Omental fat pad (tissue), 4 donors: ENCODE measurements around the gene CT47A1. TPM values are rescaled to one million over a fixed set of nuclear protein-coding genes. Genes with fewer than 3 reads are reported as not detected.
"Not testable (repeated sequence)": the region's sequence is repeated elsewhere in the genome, so short reads cannot be mapped to it uniquely, and the experiment has no call there.

Experiments used
- ATAC-seq: fragments of 150-250 bp; one replicate; pipeline ENCODE4 v1.9.1; 2016; ENCODE audit warnings: mild to moderate bottlenecking, moderate library complexity; ENCODE audit not compliant: low FRiP score
- DNase-seq: peaks from one replicate; pipeline ENCODE4 v3.0.0-alpha.2; 2019; ENCODE audit warnings: low spot score
- small RNA-seq: library from RNA; depleted of rRNA; stranded (forward); fragments of <200 nt; gene quantifications from one replicate; pipeline ENCODE3, GENCODE V24; 2016
- total RNA-seq, 4 donors: library from RNA; depleted of rRNA; stranded (reverse); fragments of >200 nt; gene quantifications; one replicate each; pipeline ENCODE4 v1.1.0, GENCODE V29; 2016
- TF ChIP-seq, protein P1 (sequence below), 3 donors: fragments of 450-650 bp; IDR thresholded peaks; one replicate each; pipeline ENCODE4 v1.5.1; 2016 to 2017; ENCODE audit warnings: antibody characterized with exemption in 3 of 3, mild to moderate bottlenecking in 3 of 3, moderate library complexity in 2 of 3

The CT47A1 gene
- total RNA-seq, 4 donors from 2014 or later: not detected

DNA sequence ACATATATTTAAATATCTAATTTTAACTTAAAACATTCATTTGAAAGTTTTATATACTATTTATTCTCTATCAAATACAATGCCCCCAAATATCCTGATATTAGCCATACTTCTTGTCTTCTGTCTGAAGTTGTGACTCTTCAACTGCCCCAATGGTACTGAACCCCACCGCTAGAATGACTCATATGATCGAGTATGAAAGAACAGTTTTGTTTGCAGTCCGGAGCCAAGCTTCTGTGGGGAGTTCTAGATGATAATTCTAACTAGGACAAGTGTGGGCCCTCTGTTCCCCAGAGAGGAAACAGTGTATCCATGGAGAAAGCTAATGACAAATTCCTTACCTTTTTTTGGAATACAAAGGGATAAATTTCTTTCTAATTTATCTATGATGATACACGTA is 24.7 kb upstream of the CT47A1 start:
- ATAC-seq: no peak
- TF ChIP-seq, protein P1, sequence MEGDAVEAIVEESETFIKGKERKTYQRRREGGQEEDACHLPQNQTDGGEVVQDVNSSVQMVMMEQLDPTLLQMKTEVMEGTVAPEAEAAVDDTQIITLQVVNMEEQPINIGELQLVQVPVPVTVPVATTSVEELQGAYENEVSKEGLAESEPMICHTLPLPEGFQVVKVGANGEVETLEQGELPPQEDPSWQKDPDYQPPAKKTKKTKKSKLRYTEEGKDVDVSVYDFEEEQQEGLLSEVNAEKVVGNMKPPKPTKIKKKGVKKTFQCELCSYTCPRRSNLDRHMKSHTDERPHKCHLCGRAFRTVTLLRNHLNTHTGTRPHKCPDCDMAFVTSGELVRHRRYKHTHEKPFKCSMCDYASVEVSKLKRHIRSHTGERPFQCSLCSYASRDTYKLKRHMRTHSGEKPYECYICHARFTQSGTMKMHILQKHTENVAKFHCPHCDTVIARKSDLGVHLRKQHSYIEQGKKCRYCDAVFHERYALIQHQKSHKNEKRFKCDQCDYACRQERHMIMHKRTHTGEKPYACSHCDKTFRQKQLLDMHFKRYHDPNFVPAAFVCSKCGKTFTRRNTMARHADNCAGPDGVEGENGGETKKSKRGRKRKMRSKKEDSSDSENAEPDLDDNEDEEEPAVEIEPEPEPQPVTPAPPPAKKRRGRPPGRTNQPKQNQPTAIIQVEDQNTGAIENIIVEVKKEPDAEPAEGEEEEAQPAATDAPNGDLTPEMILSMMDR (IDR thresholded peaks at IDR 0.05): no peak
- no peak for DNase-seq

- no peak for ATAC-seq
- TF ChIP-seq, protein P1 (IDR thresholded peaks at IDR 0.05): no peak
- no peak for DNase-seq
Observed at GRCh38 chrX:121009764-121010163, 24.2 kb upstream of the CT47A1 start.

DNA sequence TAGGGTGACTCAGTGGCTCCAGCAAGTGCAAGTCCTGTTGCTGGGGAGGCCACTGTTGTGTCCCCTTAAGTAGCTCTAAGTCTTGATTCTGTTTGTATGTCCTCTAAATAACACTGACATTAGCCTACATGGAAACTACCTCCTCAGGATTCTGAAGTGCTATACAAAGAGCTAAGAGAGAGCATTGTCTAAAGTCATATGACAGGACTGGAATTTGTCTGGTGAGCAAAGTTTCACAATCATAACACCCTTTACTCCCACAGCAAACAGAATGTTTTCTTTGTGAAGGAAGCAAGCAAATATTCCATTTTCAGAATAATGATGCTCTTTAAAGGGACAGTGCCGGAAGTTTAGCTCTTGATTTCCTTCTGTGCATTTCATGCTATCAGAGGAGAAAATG is 23.4 kb upstream of the CT47A1 start:
- TF ChIP-seq, protein P1 (IDR thresholded peaks at IDR 0.05): no peak
- ATAC-seq: no peak
- no peak for DNase-seq

- DNase-seq (no peak), ATAC-seq (no peak)
- TF ChIP-seq, protein P1 (IDR thresholded peaks at IDR 0.05): no peak
Observed at GRCh38 chrX:121000589-121000988, 15.0 kb upstream of the CT47A1 start.

- DNase-seq: no peak
- no peak for ATAC-seq
- TF ChIP-seq, protein P1 (IDR thresholded peaks at IDR 0.05): no peak
Observed at GRCh38 chrX:120999413-120999812, 13.9 kb upstream of the CT47A1 start.

GRCh38 chrX:120956500-120956899 is 29.1 kb downstream of the CT47A1 start, which contains the start of gene CT47A7:
TSS of gene CT47A7 (minus strand) at chrX:120956600. CDS start at chrX:120956345, 255 bp downstream.
- ATAC-seq, DNase-seq: not testable (repeated sequence)

Small RNA genes lying within 50 kb of the gene (small RNA-seq; reads per million reads assigned to genes)
- gene AL670379.1: not detected
- not detected for gene AL670379.10
- gene AL670379.11: not detected
- not detected for gene AL670379.12
- gene AL670379.2: not detected
- not detected for gene AL670379.3
- not detected for gene AL670379.4
- not detected for gene AL670379.5
- gene AL670379.6: not detected
- gene AL670379.7: not detected
- gene AL670379.8: not detected
- not detected for gene AL670379.9

Other genes with a start within 250 kb of the CT47A1 start
- not detected for gene CT47B1, start 109.9 kb downstream of the CT47A1 start, total RNA-seq
- gene CT47A11, start 48.6 kb downstream of the CT47A1 start, total RNA-seq: not detected
- gene CT47A10, start 43.7 kb downstream of the CT47A1 start, total RNA-seq: not detected
- gene CT47A9, start 38.9 kb downstream of the CT47A1 start, total RNA-seq: not detected
- gene CT47A8, start 34.0 kb downstream of the CT47A1 start, total RNA-seq: not detected
- gene CT47A7, start 29.2 kb downstream of the CT47A1 start, total RNA-seq: not detected
- not detected for gene CT47A6, start 24.3 kb downstream of the CT47A1 start, total RNA-seq
- not detected for gene CT47A5, start 19.4 kb downstream of the CT47A1 start, total RNA-seq
- gene CT47A4, start 14.6 kb downstream of the CT47A1 start, total RNA-seq: not detected
- gene CT47A3, start 9.7 kb downstream of the CT47A1 start, total RNA-seq: not detected
- not detected for gene CT47A2, start 4.8 kb downstream of the CT47A1 start, total RNA-seq
- gene GLUD2, start 61.9 kb upstream of the CT47A1 start, total RNA-seq: 1 to 10 TPM; 4.0 to 9.8 (median 7.5) TPM